Kidney epithelial cell (primary cell): ENCODE data around the gene NOTUM. TPM values are rescaled to one million over a fixed set of nuclear protein-coding genes. Genes with fewer than 3 reads are reported as not detected.
"Not testable (repeated sequence)": the region's sequence is repeated elsewhere in the genome, so short reads cannot be mapped to it uniquely, and the experiment has no call there.

Experiments used
- DNase-seq: peaks from one replicate; pipeline ENCODE4 v3.0.0-alpha.2; 2010; ENCODE audit warnings: low read depth
- H3K27me3 ChIP-seq: 2 replicates; pipeline ENCODE4 v1.6.0; 2011; ENCODE audit warnings: low read length; ENCODE audit not compliant: control insufficient read depth, insufficient read depth
- H3K36me3 ChIP-seq: 2 replicates; pipeline ENCODE4 v1.5.1; 2011; ENCODE audit warnings: low read length; ENCODE audit not compliant: control insufficient read depth, insufficient read depth
- H3K4me3 ChIP-seq: 2 replicates; pipeline ENCODE4 v1.5.1; 2011; ENCODE audit warnings: low read depth, mild to moderate bottlenecking, control low read depth, low read length
- CTCF ChIP-seq: IDR thresholded peaks from 2 replicates; pipeline ENCODE4 v1.5.1; 2011; ENCODE audit warnings: mild to moderate bottlenecking, moderate library complexity, low read length, control low read depth, inconsistent platforms; ENCODE audit not compliant: insufficient read depth, poor library complexity, severe bottlenecking
- total RNA-seq: library from RNA; depleted of rRNA; stranded (reverse); fragments of >200 nt; gene quantifications from 2 replicates; pipeline ENCODE4 v1.2.3, GENCODE V29; 2015

Gene NOTUM
- total RNA-seq, 1 donor from 2014 or later: 0.17 TPM

DNA sequence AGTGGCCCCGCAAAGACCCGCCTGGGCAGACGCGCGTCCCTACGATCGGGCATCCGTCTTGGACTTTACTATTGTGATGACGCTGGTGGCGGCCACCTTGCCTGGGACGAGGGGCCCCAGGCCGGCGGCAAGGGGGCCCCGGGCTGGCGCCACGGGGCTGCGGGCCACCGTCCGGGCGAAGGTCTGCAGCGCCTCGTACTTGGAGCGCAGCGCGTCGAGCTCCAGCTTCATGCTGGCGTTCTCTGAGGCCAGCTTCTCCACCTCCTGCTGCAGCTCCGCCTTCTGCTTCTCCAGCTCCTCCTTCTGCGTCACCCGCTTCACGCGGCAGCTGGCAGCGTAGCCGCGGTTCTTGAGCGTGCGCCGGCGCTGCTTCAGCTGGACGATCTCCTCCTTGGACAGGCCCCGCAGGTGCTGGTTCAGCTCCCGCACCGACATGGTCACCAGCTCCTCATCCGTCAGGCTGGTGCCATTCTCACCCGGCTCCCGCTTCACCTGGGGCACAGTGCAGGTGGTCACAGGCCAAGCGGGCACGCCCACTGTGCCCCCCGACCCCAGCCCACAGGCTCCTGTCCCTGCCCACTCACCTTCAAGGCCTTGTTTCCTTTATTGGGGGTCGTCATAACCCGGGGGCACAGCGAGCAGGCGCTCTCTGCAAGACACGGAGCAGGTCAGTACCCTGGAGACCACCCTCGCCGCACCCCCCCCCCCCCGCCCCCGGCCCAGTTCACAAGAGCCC lies 38.3 kb downstream of the NOTUM start:
- no peak for TF ChIP-seq CTCF
- Histone ChIP-seq H3K36me3 (peaks cover 1% of the 10 kb centered on the region), H3K27me3 (no peaks in the 10 kb centered on the region), H3K4me3 (no peak overlapping the region)
- no peak for DNase-seq

DNA sequence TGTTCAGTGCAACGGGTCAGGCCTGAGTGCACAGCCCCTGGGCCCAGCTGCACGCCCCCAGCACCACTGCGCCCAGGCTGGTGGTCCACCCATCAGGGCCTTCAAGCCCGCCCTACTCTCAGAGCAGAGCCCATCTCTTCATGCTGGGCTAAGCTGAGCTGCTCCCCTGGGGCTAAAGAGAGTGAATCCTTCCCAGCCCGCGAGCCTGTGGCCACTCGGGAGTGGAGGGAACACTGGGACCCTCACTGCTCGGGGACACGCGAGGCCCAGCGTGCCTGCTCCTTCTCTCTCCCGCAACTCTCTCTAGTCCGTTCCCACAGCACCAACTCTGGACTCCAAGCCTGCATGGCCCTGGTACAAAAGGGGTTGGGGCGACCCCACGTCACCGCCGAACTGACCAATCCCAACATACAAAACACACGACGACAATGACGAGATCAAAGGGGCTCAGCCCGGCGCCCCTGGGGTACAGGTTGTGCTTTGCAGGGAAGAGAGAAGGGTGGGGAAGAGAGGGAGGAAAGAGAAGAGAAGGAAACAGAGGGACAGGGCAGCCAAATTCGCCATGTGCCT lies 38.9 kb downstream of the NOTUM start:
- Histone ChIP-seq H3K27me3 (no peaks in the 10 kb centered on the region), H3K36me3 (peaks cover 1% of the 10 kb centered on the region), H3K4me3 (no peak overlapping the region)
- DNase-seq: no peak
- no peak for TF ChIP-seq CTCF

DNA sequence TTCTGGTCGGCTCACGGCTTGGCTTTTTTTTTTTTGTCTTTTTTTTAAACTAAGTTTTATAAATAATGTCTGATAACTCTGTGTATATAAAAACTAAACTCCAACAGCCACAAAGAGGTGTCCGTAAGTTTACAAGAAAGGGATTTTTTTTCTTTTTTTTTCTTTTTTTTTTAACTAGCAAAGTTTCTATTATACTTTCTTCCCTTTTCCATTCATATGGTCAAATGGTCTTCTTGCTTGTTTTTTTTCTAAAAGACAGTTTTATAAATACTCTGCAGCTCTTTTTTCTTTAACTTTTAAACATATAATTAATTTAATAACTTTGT lies 39.5 kb downstream of the NOTUM start:
- H3K4me3 ChIP-seq: no peak overlapping the region
- H3K36me3 ChIP-seq: peaks cover 1% of the 10 kb centered on the region
- no peak for DNase-seq
- TF ChIP-seq CTCF: no peak
- no peaks in the 10 kb centered on the region for H3K27me3 ChIP-seq

GRCh38 chr17:81920612-81921536 lies 40.1 kb downstream of the NOTUM start:
- H3K36me3 ChIP-seq: peaks cover 1% of the 10 kb centered on the region
- H3K27me3 ChIP-seq: no peaks in the 10 kb centered on the region
- no peak overlapping the region for H3K4me3 ChIP-seq
- no peak for DNase-seq
- TF ChIP-seq CTCF: no peak

- H3K27me3 ChIP-seq: no peaks in the 10 kb centered on the region
- H3K36me3 ChIP-seq: peaks cover 6% of the 10 kb centered on the region
- no peak overlapping the region for H3K4me3 ChIP-seq
- no peak for DNase-seq
- no peak for TF ChIP-seq CTCF
Observed at GRCh38 chr17:81918832-81919545, 42.0 kb downstream of the NOTUM start.

DNA sequence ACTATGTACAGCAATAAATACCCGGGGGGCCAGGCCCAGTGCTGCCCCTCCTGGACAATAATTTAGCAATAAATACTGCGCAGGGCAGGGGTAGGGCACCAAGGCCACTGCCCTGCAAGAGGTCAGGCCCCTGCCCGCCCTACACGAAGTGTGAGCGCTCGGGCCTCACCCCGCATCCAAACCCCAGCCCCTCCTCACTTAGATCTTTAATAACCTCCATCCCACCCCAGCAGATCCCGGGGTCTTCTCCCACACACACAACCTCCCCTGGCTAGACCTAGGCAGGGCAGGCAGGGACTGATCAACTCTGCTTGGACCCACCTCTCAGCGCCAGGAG lies 42.7 kb downstream of the NOTUM start:
- not testable (repeated sequence) for H3K36me3 ChIP-seq

More for the DNA sequence above, 42.7 kb downstream of the NOTUM start:
- not testable (repeated sequence) for H3K27me3 ChIP-seq, H3K4me3 ChIP-seq, DNase-seq
